ENCODE measurements around the gene DSE. TPM values are rescaled to one million over a fixed set of nuclear protein-coding genes. Genes with fewer than 3 reads are reported as not detected.

The DSE gene
- polyA plus RNA-seq, 1 experiment = 109 TPM

GRCh38 chr6:116465246-116465645 lies 94.5 kb downstream of the DSE start:
- ChIA-PET POLR2A (no interaction called here), CTCF (interaction anchor here (1.2 kb wide), 1 partner anchor 18 kb away, joined by 3 read pairs; no protein-coding TSS in a partner anchor)
- TF ChIP-seq, protein P1, sequence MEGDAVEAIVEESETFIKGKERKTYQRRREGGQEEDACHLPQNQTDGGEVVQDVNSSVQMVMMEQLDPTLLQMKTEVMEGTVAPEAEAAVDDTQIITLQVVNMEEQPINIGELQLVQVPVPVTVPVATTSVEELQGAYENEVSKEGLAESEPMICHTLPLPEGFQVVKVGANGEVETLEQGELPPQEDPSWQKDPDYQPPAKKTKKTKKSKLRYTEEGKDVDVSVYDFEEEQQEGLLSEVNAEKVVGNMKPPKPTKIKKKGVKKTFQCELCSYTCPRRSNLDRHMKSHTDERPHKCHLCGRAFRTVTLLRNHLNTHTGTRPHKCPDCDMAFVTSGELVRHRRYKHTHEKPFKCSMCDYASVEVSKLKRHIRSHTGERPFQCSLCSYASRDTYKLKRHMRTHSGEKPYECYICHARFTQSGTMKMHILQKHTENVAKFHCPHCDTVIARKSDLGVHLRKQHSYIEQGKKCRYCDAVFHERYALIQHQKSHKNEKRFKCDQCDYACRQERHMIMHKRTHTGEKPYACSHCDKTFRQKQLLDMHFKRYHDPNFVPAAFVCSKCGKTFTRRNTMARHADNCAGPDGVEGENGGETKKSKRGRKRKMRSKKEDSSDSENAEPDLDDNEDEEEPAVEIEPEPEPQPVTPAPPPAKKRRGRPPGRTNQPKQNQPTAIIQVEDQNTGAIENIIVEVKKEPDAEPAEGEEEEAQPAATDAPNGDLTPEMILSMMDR (IDR thresholded peaks at IDR 0.05; ENCODE audit: insufficient read depth, low read depth, low read length) = no peak
- H3K4me3 ChIP-seq (ENCODE audit: low read depth, low read length) = no peak overlapping the region
- H3K36me3 ChIP-seq (ENCODE audit: control insufficient read depth, insufficient read depth, low read length) = no peaks in the 10 kb centered on the region
- H3K27me3 ChIP-seq (ENCODE audit: control insufficient read depth, insufficient read depth, low read length) = no peaks in the 10 kb centered on the region; the same call in 1 of the 2 replicates
- DNase-seq (ENCODE audit: low read depth) = no peak

DNA sequence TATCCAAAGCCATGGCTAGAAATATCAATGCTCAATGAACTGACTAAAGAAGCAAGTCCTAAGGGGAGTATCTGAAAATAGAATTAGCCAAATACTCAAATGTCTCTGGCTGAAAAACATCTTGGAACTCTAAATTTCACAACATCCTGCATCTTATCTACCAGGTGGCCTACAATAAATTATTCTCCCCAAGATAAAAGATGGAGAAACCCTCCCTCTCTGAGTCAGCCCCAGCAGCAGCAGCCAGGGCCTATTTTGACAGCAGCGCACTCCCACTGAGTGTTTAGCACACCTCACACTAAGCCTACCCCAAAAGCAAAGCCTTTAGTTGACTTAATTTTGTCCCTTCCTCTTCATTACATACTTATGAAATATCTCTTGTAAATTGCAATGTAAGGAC lies 96.3 kb downstream of the DSE start:
- Histone ChIP-seq H3K4me3 (ENCODE audit: low read depth, low read length) (no peak overlapping the region), H3K27me3 (ENCODE audit: control insufficient read depth, insufficient read depth, low read length) (no peaks in the 10 kb centered on the region), H3K36me3 (ENCODE audit: control insufficient read depth, insufficient read depth, low read length) (no peaks in the 10 kb centered on the region)
- POLR2A ChIA-PET = no interaction called here
- TF ChIP-seq, protein P1 (IDR thresholded peaks at IDR 0.05; ENCODE audit: insufficient read depth, low read depth, low read length) = no peak
- CTCF ChIA-PET = no interaction called here
- no peak for DNase-seq (ENCODE audit: low read depth)

GRCh38 chr6:116467514-116467913 lies 96.8 kb downstream of the DSE start:
- no peaks in the 10 kb centered on the region for H3K27me3 ChIP-seq (ENCODE audit: control insufficient read depth, insufficient read depth, low read length)
- H3K36me3 ChIP-seq (ENCODE audit: control insufficient read depth, insufficient read depth, low read length) = no peaks in the 10 kb centered on the region
- DNase-seq (ENCODE audit: low read depth) = no peak
- ChIA-PET CTCF (no interaction called here), POLR2A (no interaction called here)
- TF ChIP-seq, protein P1 (IDR thresholded peaks at IDR 0.05; ENCODE audit: insufficient read depth, low read depth, low read length) = no peak
- no peak overlapping the region for H3K4me3 ChIP-seq (ENCODE audit: low read depth, low read length)

- ChIA-PET POLR2A (no interaction called here), CTCF (no interaction called here)
- H3K36me3 ChIP-seq (ENCODE audit: control insufficient read depth, insufficient read depth, low read length) = no peaks in the 10 kb centered on the region
- H3K27me3 ChIP-seq (ENCODE audit: control insufficient read depth, insufficient read depth, low read length) = no peaks in the 10 kb centered on the region
- TF ChIP-seq, protein P1 (IDR thresholded peaks at IDR 0.05; ENCODE audit: insufficient read depth, low read depth, low read length) = no peak
- no peak overlapping the region for H3K4me3 ChIP-seq (ENCODE audit: low read depth, low read length)
- no peak for DNase-seq (ENCODE audit: low read depth)
Observed at GRCh38 chr6:116468293-116468692, 97.5 kb downstream of the DSE start.

GRCh38 chr6:116471531-116471930 lies 100.8 kb downstream of the DSE start:
- ChIA-PET POLR2A (no interaction called here), CTCF (interaction anchor here (1.0 kb wide), 1 partner anchor 9 kb away, joined by 3 read pairs; no protein-coding TSS in a partner anchor)
- H3K36me3 ChIP-seq (ENCODE audit: control insufficient read depth, insufficient read depth, low read length) = no peaks in the 10 kb centered on the region
- no peak overlapping the region for H3K4me3 ChIP-seq (ENCODE audit: low read depth, low read length)
- DNase-seq (ENCODE audit: low read depth) = no peak
- no peaks in the 10 kb centered on the region for H3K27me3 ChIP-seq (ENCODE audit: control insufficient read depth, insufficient read depth, low read length)
- TF ChIP-seq, protein P1 (IDR thresholded peaks at IDR 0.05; ENCODE audit: insufficient read depth, low read depth, low read length) = no peak
